Gastroesophageal sphincter (tissue), 4 donors: Measurements from ENCODE around the gene CLDN20. TPM values are rescaled to one million over a fixed set of nuclear protein-coding genes. Genes with fewer than 3 reads are reported as not detected.

ENCODE experiments used
- ATAC-seq: fragments of 150-250 bp; one replicate; pipeline ENCODE4 v1.9.1; 2016; ENCODE audit warnings: mild to moderate bottlenecking, moderate library complexity
- H3K27ac ChIP-seq, 4 donors: fragments of 200-600 bp; sonication (generic) in 3 of 4; 1 replicate in 3 of 4; 2 replicates in 1 of 4; pipeline ENCODE4 v1.5.1; 2016 to 2019
- H3K27me3 ChIP-seq: fragments of 200-600 bp; sonication (generic); one replicate; pipeline ENCODE4 v1.5.1; 2019
- H3K36me3 ChIP-seq, 2 donors: fragments of 200-600 bp; sonication (generic); one replicate each; pipeline ENCODE4 v1.5.1; 2019; ENCODE audit warnings: control low read depth in 1 of 2
- H3K4me1 ChIP-seq, 3 donors: fragments of 200-600 bp; sonication (generic); 1 replicate in 2 of 3; 2 replicates in 1 of 3; pipeline ENCODE4 v1.5.1; 2016 to 2019; ENCODE audit warnings: control low read depth in 2 of 3
- H3K4me3 ChIP-seq, 2 donors: fragments of 200-600 bp; sonication (generic); one replicate each; pipeline ENCODE4 v1.5.1; 2019; ENCODE audit warnings: mild to moderate bottlenecking in 1 of 2, moderate library complexity in 1 of 2
- H3K9me3 ChIP-seq, 3 donors: fragments of 200-600 bp; sonication (generic); one replicate each; pipeline ENCODE4 v1.5.1; 2017 to 2019; ENCODE audit warnings: control low read depth in 2 of 3
- EP300 ChIP-seq: sonication (generic); formaldehyde crosslinking; IDR thresholded peaks from one replicate; pipeline ENCODE4 v1.6.1; 2017; ENCODE audit warnings: antibody characterized with exemption, mild to moderate bottlenecking
- POLR2A ChIP-seq, 2 donors: fragments of 450-650 bp; IDR thresholded peaks; one replicate each; pipeline ENCODE4 v1.6.1; 2017; ENCODE audit warnings: antibody characterized with exemption in 2 of 2, mild to moderate bottlenecking in 2 of 2, moderate library complexity in 1 of 2
- POLR2AphosphoS5 ChIP-seq: sonication (generic); formaldehyde crosslinking; IDR thresholded peaks from one replicate; pipeline ENCODE4 v1.6.1; 2017; ENCODE audit warnings: antibody characterized with exemption
- WGBS, 2 donors: methylation state at CpG; one replicate each; pipeline ENCODE4 v1.1.5; 2018; ENCODE audit warnings: low coverage in 1 of 2; 5-methylcytosine and 5-hydroxymethylcytosine counted together
- total RNA-seq, 4 donors: library from RNA; depleted of rRNA; stranded (reverse); fragments of >200 nt; gene quantifications; one replicate each; pipeline ENCODE4 v1.1.0, GENCODE V29; 2016
- TF ChIP-seq, protein P1 (sequence below), 4 experiments: fragments of 200-600 bp in 2 of 4; fragments of 450-650 bp in 2 of 4; sonication (generic) in 1 of 4; IDR thresholded peaks; one replicate each; pipeline ENCODE4 v1.5.1; 2017 to 2019; ENCODE audit warnings: antibody characterized with exemption in 4 of 4, mild to moderate bottlenecking in 2 of 4, moderate library complexity in 2 of 4

CLDN20 gene
- total RNA-seq, 4 donors from 2014 or later = 0.27 TPM; not detected in 3

DNA sequence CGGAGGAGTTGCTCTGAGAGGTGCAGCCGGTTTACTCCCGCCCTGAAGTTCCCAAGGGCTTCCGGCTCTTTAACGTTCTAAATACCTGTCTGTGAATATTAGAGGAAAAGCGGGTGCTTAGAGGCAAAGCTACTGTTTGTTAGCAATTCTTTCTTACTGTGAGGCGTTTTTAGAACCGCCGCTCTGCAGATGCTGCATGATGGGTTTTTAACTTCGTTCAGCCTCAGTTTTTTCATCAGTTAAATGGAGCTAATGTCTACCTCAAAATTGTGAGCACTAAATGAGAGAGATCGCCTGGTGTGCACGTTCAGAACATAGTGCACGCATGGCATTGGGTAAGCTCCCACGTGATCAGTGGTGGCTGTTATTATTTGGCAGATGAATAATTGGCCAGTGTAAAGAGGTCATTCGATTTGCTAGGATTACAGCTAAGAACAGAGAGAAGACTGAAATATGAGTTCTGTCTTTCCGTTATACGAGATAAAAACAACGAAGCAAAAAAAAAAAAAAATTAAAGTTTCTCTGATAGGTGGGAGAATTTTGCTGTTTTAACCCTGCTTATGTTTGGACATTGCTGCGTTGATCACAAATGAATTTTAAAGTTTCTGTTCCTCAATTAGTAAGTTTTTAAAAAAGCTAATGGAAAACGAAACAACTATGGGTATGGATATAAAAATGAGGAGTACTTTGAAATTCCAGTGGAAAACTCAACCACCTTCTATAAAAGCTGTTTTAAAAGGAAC, 51.1 kb downstream of the CLDN20 start:
- TF ChIP-seq, protein P1, sequence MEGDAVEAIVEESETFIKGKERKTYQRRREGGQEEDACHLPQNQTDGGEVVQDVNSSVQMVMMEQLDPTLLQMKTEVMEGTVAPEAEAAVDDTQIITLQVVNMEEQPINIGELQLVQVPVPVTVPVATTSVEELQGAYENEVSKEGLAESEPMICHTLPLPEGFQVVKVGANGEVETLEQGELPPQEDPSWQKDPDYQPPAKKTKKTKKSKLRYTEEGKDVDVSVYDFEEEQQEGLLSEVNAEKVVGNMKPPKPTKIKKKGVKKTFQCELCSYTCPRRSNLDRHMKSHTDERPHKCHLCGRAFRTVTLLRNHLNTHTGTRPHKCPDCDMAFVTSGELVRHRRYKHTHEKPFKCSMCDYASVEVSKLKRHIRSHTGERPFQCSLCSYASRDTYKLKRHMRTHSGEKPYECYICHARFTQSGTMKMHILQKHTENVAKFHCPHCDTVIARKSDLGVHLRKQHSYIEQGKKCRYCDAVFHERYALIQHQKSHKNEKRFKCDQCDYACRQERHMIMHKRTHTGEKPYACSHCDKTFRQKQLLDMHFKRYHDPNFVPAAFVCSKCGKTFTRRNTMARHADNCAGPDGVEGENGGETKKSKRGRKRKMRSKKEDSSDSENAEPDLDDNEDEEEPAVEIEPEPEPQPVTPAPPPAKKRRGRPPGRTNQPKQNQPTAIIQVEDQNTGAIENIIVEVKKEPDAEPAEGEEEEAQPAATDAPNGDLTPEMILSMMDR (IDR thresholded peaks at IDR 0.05) = no peak
- TF ChIP-seq EP300 = no peak
- no peak for TF ChIP-seq POLR2AphosphoS5
- no peak for TF ChIP-seq POLR2A (IDR thresholded peaks at IDR 0.05)

DNA sequence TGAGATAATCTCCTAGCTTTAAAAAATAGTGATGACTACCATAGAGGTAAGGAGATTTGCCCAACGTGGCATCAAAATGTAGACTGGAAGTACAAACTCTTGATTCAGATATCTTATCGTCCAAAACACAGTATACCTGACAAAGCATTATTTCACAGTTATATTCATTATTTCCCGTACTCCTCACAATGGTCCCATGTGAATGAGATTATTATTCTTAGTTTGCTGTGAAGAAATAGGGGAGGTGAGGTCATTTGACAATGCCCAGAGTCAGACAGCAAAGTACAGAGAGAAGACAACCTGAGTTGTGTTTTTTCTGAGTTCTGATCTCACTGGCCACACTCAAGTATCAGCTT, 51.7 kb downstream of the CLDN20 start:
- H3K27me3 ChIP-seq = no peaks in the 10 kb centered on the region
- no peaks in the 10 kb centered on the region for H3K36me3 ChIP-seq
- no peaks in the 10 kb centered on the region for H3K9me3 ChIP-seq
- peak overlapping the region; percentile 72 to 94 (median 88) for H3K27ac ChIP-seq
- WGBS, 2 donors = 24 to 35% methylated on average over 3 of the region's 3 CpGs
- peaks cover 0 to 20% (median 0%) of the 10 kb centered on the region in 3 donors for H3K4me1 ChIP-seq
- no peak for ATAC-seq
- no peak for TF ChIP-seq POLR2A (IDR thresholded peaks at IDR 0.05)
- TF ChIP-seq, protein P1 (IDR thresholded peaks at IDR 0.05) = no peak
- TF ChIP-seq POLR2AphosphoS5 = no peak
- TF ChIP-seq EP300 = no peak
- peak overlapping the region; percentile 59 to 80 for H3K4me3 ChIP-seq

More for the DNA sequence above, 51.1 kb downstream of the CLDN20 start:
- peak overlapping the region; percentile 72 to 94 (median 88) for H3K27ac ChIP-seq
- 3 to 5% methylated on average over 14 to 15 of the region's 20 CpGs for WGBS, 2 donors
- no peaks in the 10 kb centered on the region for H3K27me3 ChIP-seq
- peaks cover 0 to 20% (median 0%) of the 10 kb centered on the region in 3 donors for H3K4me1 ChIP-seq
- peak overlapping the region; percentile 59 to 80 for H3K4me3 ChIP-seq
- ATAC-seq = peak; percentile 78
- no peaks in the 10 kb centered on the region for H3K36me3 ChIP-seq
- H3K9me3 ChIP-seq = no peaks in the 10 kb centered on the region

DNA sequence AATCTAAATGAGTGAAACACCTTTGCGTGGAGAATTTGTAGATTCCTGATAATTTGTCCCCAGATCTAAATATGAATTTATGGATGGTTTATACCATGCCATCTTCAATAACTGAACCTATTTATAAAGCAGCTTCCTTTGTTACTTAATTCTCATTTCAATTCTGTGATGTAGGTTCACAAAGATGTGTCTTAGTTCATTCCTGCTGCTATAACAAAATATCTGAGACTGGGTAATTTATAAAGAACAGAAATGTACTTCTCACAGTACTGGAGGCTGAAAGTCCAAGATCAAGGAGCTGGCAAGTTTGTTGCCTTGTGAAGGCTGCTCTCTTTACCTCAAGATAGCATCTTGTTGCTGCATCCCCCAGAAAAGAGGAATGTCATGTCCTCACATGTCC, 52.6 kb downstream of the CLDN20 start:
- Histone ChIP-seq H3K9me3 (no peaks in the 10 kb centered on the region), H3K4me3 (no peak overlapping the region), H3K27me3 (no peaks in the 10 kb centered on the region), H3K4me1 (peaks cover 0 to 20% (median 0%) of the 10 kb centered on the region in 3 donors), H3K36me3 (no peaks in the 10 kb centered on the region), H3K27ac (no peak overlapping the region)
- WGBS, 2 donors = 88 to 92% methylated on average over 1 of the region's 1 CpG
- TF ChIP-seq POLR2A (IDR thresholded peaks at IDR 0.05) (no peak), EP300 (no peak), POLR2AphosphoS5 (no peak)
- TF ChIP-seq, protein P1 (IDR thresholded peaks at IDR 0.05) = no peak
- no peak for ATAC-seq

DNA sequence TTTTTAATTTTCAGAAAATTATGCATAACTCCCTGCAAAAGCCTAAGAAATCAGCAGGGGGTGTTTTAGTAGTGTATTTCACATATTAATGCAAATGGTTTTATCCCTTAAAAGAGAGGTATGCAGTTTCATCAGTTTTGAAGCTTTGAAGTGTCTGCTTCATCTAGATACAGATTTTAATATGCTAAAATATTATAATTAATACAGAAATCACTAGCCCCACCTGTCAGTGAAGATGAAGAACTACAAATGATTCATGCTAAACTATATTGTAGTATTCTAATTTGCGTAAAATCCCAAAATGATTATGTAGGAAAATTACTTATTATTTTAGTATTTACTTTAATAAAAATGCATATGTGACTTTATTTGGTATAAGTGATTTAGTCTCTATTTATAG, 53.4 kb downstream of the CLDN20 start:
- no peaks in the 10 kb centered on the region for H3K27me3 ChIP-seq

More for the DNA sequence above, 53.4 kb downstream of the CLDN20 start:
- 76 to 80% methylated on average over 1 of the region's 1 CpG for WGBS, 2 donors
- H3K36me3 ChIP-seq = no peaks in the 10 kb centered on the region
- peaks cover 0 to 20% (median 0%) of the 10 kb centered on the region in 3 donors for H3K4me1 ChIP-seq
- H3K9me3 ChIP-seq = no peaks in the 10 kb centered on the region
- H3K4me3 ChIP-seq = no peak overlapping the region
- TF ChIP-seq, protein P1 (IDR thresholded peaks at IDR 0.05) = no peak
- no peak for TF ChIP-seq EP300
- no peak for TF ChIP-seq POLR2AphosphoS5
- TF ChIP-seq POLR2A (IDR thresholded peaks at IDR 0.05) = no peak
- ATAC-seq = no peak
- no peak overlapping the region for H3K27ac ChIP-seq
